Heart left ventricle (tissue), 13 donors: ENCODE measurements around the gene PPP2R5B.

Experiments used
- POLR2A ChIP-seq, 2 donors: fragments of 450-650 bp; IDR thresholded peaks; one replicate each; pipeline ENCODE4 v1.6.1; 2017; ENCODE audit warnings: antibody characterized with exemption in 2 of 2, mild to moderate bottlenecking in 2 of 2, moderate library complexity in 2 of 2
- TF ChIP-seq, protein P1 (sequence below), 12 donors: fragments of 200-600 bp; sonication (generic) in 4 of 12; IDR thresholded peaks; one replicate each; pipeline versions ENCODE4 v1.5.0 to v1.8.0; 2018 to 2022; ENCODE audit warnings: antibody characterized with exemption in 12 of 12, mild to moderate bottlenecking in 5 of 12
- donor health status: ischemic (EF 13 %, LVEDD 7.1; RV severe dilation, severe dysfunction).
- donor health status: DM: no; HTN: yes; CAD: no.
- donor health status: DM: no; HTN: no; CAD: no.
- donor health status: ischemic (EF 25% LVEDD 6.9; RV normal size, moderate dysfunction).
- donor health status: ischemic (EF 25% LVEDD 5.7; RV mildly dilated, moderate dysfunction).
- donor health status: ischemic (EF 35%, LVEDD 5.7; RV mildly dilated, moderate dysfunction).
- donor health status: nonischemic (EF 11% LVEDD 7.7; RV severe dilation, severe dysfunction).
- donor health status: DM: yes; HTN: yes; CAD: no.
- donor health status: PGD.
- donor health status: ischemic (EF 29% LVEDD 5.4; RV normal size, mild dysfunction).
- donor health status: nonischemic (EF 23%, LVEDD 6.1; RV moderate dilation, normal function).

- TF ChIP-seq, protein P1, sequence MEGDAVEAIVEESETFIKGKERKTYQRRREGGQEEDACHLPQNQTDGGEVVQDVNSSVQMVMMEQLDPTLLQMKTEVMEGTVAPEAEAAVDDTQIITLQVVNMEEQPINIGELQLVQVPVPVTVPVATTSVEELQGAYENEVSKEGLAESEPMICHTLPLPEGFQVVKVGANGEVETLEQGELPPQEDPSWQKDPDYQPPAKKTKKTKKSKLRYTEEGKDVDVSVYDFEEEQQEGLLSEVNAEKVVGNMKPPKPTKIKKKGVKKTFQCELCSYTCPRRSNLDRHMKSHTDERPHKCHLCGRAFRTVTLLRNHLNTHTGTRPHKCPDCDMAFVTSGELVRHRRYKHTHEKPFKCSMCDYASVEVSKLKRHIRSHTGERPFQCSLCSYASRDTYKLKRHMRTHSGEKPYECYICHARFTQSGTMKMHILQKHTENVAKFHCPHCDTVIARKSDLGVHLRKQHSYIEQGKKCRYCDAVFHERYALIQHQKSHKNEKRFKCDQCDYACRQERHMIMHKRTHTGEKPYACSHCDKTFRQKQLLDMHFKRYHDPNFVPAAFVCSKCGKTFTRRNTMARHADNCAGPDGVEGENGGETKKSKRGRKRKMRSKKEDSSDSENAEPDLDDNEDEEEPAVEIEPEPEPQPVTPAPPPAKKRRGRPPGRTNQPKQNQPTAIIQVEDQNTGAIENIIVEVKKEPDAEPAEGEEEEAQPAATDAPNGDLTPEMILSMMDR (IDR thresholded peaks at IDR 0.05) = no peak
- no peak for TF ChIP-seq POLR2A (IDR thresholded peaks at IDR 0.05)
Observed at GRCh38 chr11:64920124-64920523, 4.4 kb upstream of the PPP2R5B start.
